H9 (cell line): ENCODE results near the gene WIPF2. TPM values are rescaled to one million over a fixed set of nuclear protein-coding genes. Genes with fewer than 3 reads are reported as not detected.
A peak's percentile ranks its signal among the peaks of the same experiment; 100 is the strongest.

Experiments used
- DNase-seq: peaks from one replicate; pipeline ENCODE4 v3.0.0-alpha.2; 2017
- H2AFZ ChIP-seq: one replicate; pipeline ENCODE4 v1.6.1; 2013; ENCODE audit warnings: mild to moderate bottlenecking, low read length, control low read depth, moderate library complexity
- H2AK5ac ChIP-seq: 2 replicates; pipeline ENCODE4 v1.6.1; 2013; ENCODE audit warnings: low read length, control low read depth, mixed read lengths; ENCODE audit not compliant: insufficient read length
- H2BK120ac ChIP-seq: one replicate; pipeline ENCODE4 v1.6.1; 2013; ENCODE audit warnings: low read depth, mild to moderate bottlenecking, low read length, control low read depth, inconsistent platforms; ENCODE audit not compliant: poor library complexity, severe bottlenecking
- H2BK12ac ChIP-seq: 2 replicates; pipeline ENCODE4 v1.6.1; 2013; ENCODE audit warnings: low read length, control low read depth, mixed read lengths, low read depth; ENCODE audit not compliant: insufficient read length
- H2BK15ac ChIP-seq: 2 replicates; pipeline ENCODE4 v1.6.1; 2013; ENCODE audit warnings: low read depth, low read length, control low read depth
- H2BK20ac ChIP-seq: one replicate; pipeline ENCODE4 v1.6.1; 2013; ENCODE audit warnings: low read depth, mild to moderate bottlenecking, low read length, control low read depth, inconsistent platforms; ENCODE audit not compliant: poor library complexity, severe bottlenecking
- H2BK5ac ChIP-seq: 2 replicates; pipeline ENCODE4 v1.6.1; 2013; ENCODE audit warnings: low read length, control low read depth, mixed read lengths; ENCODE audit not compliant: insufficient read length
- H3K14ac ChIP-seq: 2 replicates; pipeline ENCODE4 v1.6.1; 2013; ENCODE audit warnings: low read length, control low read depth; ENCODE audit not compliant: insufficient read depth
- H3K18ac ChIP-seq: 2 replicates; pipeline ENCODE4 v1.6.1; 2013; ENCODE audit warnings: low read depth, mild to moderate bottlenecking, mixed read lengths, low read length, control low read depth; ENCODE audit not compliant: insufficient read length
- H3K23ac ChIP-seq: 2 replicates; pipeline ENCODE4 v1.6.1; 2013; ENCODE audit warnings: low read length, control low read depth, mixed read lengths, low read depth; ENCODE audit not compliant: insufficient read length
- H3K23me2 ChIP-seq: 2 replicates; pipeline ENCODE4 v1.6.1; 2013; ENCODE audit warnings: low read depth, mild to moderate bottlenecking, mixed read lengths, low read length, control low read depth; ENCODE audit not compliant: insufficient read length, poor library complexity, severe bottlenecking
- H3K27ac ChIP-seq: 2 replicates; pipeline ENCODE4 v1.5.1; 2013; ENCODE audit warnings: low read length, control low read depth, mixed read lengths, low read depth; ENCODE audit not compliant: insufficient read length
- H3K27me3 ChIP-seq: 2 replicates; pipeline ENCODE4 v1.6.1; 2013; ENCODE audit warnings: low read length, control low read depth, inconsistent platforms; ENCODE audit not compliant: insufficient read depth
- H3K4ac ChIP-seq: 2 replicates; pipeline ENCODE4 v1.6.1; 2013; ENCODE audit warnings: low read depth, mild to moderate bottlenecking, control low read depth, inconsistent platforms, low read length, moderate library complexity
- H3K4me1 ChIP-seq: 2 replicates; pipeline ENCODE4 v1.6.1; 2013; ENCODE audit warnings: low read length, control low read depth, inconsistent platforms; ENCODE audit not compliant: insufficient read depth
- H3K4me2 ChIP-seq: 2 replicates; pipeline ENCODE4 v1.6.1; 2013; ENCODE audit warnings: low read length, control low read depth, mixed read lengths; ENCODE audit not compliant: insufficient read length, insufficient read depth
- H3K56ac ChIP-seq: 2 replicates; pipeline ENCODE4 v1.6.1; 2013; ENCODE audit warnings: low read depth, mild to moderate bottlenecking, mixed read lengths, low read length, control low read depth; ENCODE audit not compliant: insufficient read length
- H3K79me1 ChIP-seq: 2 replicates; pipeline ENCODE4 v1.6.1; 2013; ENCODE audit warnings: low read depth, mild to moderate bottlenecking, moderate library complexity, low read length, control low read depth, inconsistent platforms; ENCODE audit not compliant: insufficient read depth, poor library complexity, severe bottlenecking
- H3K79me2 ChIP-seq: 2 replicates; pipeline ENCODE4 v1.6.1; 2013; ENCODE audit warnings: low read length, control low read depth, inconsistent platforms; ENCODE audit not compliant: insufficient read depth
- H3K9ac ChIP-seq: 2 replicates; pipeline ENCODE4 v1.6.1; 2013; ENCODE audit warnings: low read length, control low read depth, mixed read lengths; ENCODE audit not compliant: insufficient read length; ENCODE audit errors: extremely low read depth
- H3K9me3 ChIP-seq: one replicate; pipeline ENCODE4 v1.6.1; 2013; ENCODE audit warnings: low read depth, low read length, inconsistent platforms; ENCODE audit not compliant: control insufficient read depth
- H3T11ph ChIP-seq: one replicate; pipeline ENCODE4 v1.6.1; 2013; ENCODE audit warnings: mild to moderate bottlenecking, low read length, control low read depth, inconsistent platforms
- H4K20me1 ChIP-seq: one replicate; pipeline ENCODE4 v1.6.1; 2013; ENCODE audit not compliant: control insufficient read depth, insufficient read length, insufficient read depth
- H4K5ac ChIP-seq: 2 replicates; pipeline ENCODE4 v1.6.1; 2013; ENCODE audit warnings: low read depth, mild to moderate bottlenecking, mixed read lengths, low read length, control low read depth; ENCODE audit not compliant: insufficient read length
- H4K8ac ChIP-seq: replicated peaks from 2 replicates; pipeline ENCODE4 v1.6.1; 2013; ENCODE audit warnings: low read length, control low read depth, mixed read lengths, low read depth; ENCODE audit not compliant: insufficient read length
- H4K91ac ChIP-seq: 2 replicates; pipeline ENCODE4 v1.6.1; 2013; ENCODE audit warnings: low read depth, mild to moderate bottlenecking, moderate library complexity, mixed read lengths, low read length, control low read depth; ENCODE audit not compliant: insufficient read length
- H3K27ac Mint-ChIP-seq, 3 experiments: 2 replicates in 2 of 3; 3 replicates in 1 of 3; pipeline ENCODE4 v1.8.0; 2020 to 2021; ENCODE audit warnings: mixed read lengths in 3 of 3, mild to moderate bottlenecking in 1 of 3, moderate library complexity in 1 of 3
- H3K27me3 Mint-ChIP-seq: 2 replicates; pipeline ENCODE4 v1.8.0; 2021; ENCODE audit warnings: low read depth, mild to moderate bottlenecking, moderate library complexity, mixed read lengths
- H3K36me3 Mint-ChIP-seq, 3 experiments: 2 replicates in 2 of 3; 3 replicates in 1 of 3; pipeline ENCODE4 v1.8.0; 2020 to 2021; ENCODE audit warnings: low read depth in 3 of 3, mixed read lengths in 3 of 3; ENCODE audit not compliant: insufficient read depth in 1 of 3
- H3K4me1 Mint-ChIP-seq, 2 experiments: 2 replicates each; pipeline ENCODE4 v1.8.0; 2020; ENCODE audit warnings: mixed read lengths in 2 of 2
- H3K4me3 Mint-ChIP-seq, 2 experiments: 2 replicates in 1 of 2; 3 replicates in 1 of 2; pipeline ENCODE4 v1.8.0; 2020 to 2021; ENCODE audit warnings: mild to moderate bottlenecking in 2 of 2, mixed read lengths in 2 of 2, moderate library complexity in 1 of 2
- H3K9me3 Mint-ChIP-seq, 2 experiments: 2 replicates in 1 of 2; 3 replicates in 1 of 2; pipeline ENCODE4 v1.8.0; 2020; ENCODE audit warnings: mild to moderate bottlenecking in 2 of 2, mixed read lengths in 2 of 2, moderate library complexity in 1 of 2
- WGBS: extraction: QIAGEN DNeasy Blood & Tissue Kit; methylation state at CpG from one replicate; pipeline ENCODE4 v1.1.7; 2013; ENCODE audit warnings: missing lambda C conversion rate, low lambda C conversion rate, mixed read lengths; ENCODE audit not compliant: insufficient read length; ENCODE audit errors: extremely low coverage; 5-methylcytosine and 5-hydroxymethylcytosine counted together
- total RNA-seq: library from RNA; stranded (reverse); gene quantifications from 2 replicates; pipeline ENCODE4 v1.2.1, GENCODE V29; 2021
- TF ChIP-seq, protein P1 (sequence below): fragments of 200-600 bp; sonication (generic); conservative IDR thresholded peaks from 3 replicates; pipeline ENCODE4 v1.8.0; 2021; ENCODE audit warnings: antibody characterized with exemption, mild to moderate bottlenecking

The WIPF2 gene
- total RNA-seq, 1 experiment from 2014 or later = 24.2 TPM

DNA sequence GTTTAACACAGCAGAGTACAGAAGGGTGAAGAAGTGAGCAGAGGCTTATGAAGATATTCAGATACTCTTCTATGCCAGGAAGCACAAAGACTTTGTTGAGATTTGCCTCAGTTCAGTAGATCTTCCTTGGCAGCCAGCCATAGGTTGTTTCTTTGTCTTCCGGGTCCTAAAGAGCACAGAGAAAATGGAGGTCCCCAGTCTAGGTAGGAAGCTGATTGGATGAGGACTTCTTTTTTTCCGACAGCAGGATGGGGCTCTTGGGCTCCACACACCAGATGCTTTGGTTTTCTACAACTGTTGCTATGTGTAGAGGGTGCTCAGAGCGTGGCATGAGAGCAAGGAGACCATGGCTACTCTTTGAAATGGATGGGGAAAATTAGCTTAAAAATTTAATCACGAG lies 60.3 kb downstream of the WIPF2 start:
- H3K36me3 Mint-ChIP-seq = peaks cover 33 to 57% (median 56%) of the 10 kb centered on the region in 3 experiments; a peak in 6 of 7 replicates
- H4K5ac ChIP-seq = no peak overlapping the region
- H3K9me3 Mint-ChIP-seq = no peaks in the 10 kb centered on the region
- no peaks in the 10 kb centered on the region for H3K79me1 ChIP-seq
- WGBS = no CpG with 5 or more reads among the region's 4 CpGs
- no peaks in the 10 kb centered on the region; the same call in 1 of the 2 replicates for H3K27me3 Mint-ChIP-seq
- no peaks in the 10 kb centered on the region for H3K9me3 ChIP-seq
- H3K79me2 ChIP-seq = no peaks in the 10 kb centered on the region
- no peak overlapping the region for H2AK5ac ChIP-seq
- no peak overlapping the region for H2AFZ ChIP-seq
- no peaks in the 10 kb centered on the region for H3K23me2 ChIP-seq
- H3K4ac ChIP-seq = no peak overlapping the region
- H3K18ac ChIP-seq = no peak overlapping the region
- H3K4me1 ChIP-seq = peaks cover 7% of the 10 kb centered on the region; the same call in 1 of the 2 replicates
- peaks cover 16 to 21% of the 10 kb centered on the region in 2 experiments for H3K4me1 Mint-ChIP-seq
- TF ChIP-seq, protein P1, sequence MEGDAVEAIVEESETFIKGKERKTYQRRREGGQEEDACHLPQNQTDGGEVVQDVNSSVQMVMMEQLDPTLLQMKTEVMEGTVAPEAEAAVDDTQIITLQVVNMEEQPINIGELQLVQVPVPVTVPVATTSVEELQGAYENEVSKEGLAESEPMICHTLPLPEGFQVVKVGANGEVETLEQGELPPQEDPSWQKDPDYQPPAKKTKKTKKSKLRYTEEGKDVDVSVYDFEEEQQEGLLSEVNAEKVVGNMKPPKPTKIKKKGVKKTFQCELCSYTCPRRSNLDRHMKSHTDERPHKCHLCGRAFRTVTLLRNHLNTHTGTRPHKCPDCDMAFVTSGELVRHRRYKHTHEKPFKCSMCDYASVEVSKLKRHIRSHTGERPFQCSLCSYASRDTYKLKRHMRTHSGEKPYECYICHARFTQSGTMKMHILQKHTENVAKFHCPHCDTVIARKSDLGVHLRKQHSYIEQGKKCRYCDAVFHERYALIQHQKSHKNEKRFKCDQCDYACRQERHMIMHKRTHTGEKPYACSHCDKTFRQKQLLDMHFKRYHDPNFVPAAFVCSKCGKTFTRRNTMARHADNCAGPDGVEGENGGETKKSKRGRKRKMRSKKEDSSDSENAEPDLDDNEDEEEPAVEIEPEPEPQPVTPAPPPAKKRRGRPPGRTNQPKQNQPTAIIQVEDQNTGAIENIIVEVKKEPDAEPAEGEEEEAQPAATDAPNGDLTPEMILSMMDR = no peak
- H2BK15ac ChIP-seq = no peak overlapping the region
- no peak overlapping the region for H3T11ph ChIP-seq
- no peak overlapping the region for H3K4me3 Mint-ChIP-seq
- H3K23ac ChIP-seq = no peak overlapping the region
- H4K91ac ChIP-seq = no peak overlapping the region
- H3K9ac ChIP-seq = no peak overlapping the region
- no peak overlapping the region for H3K56ac ChIP-seq
- no peak overlapping the region for H4K8ac ChIP-seq
- H3K27ac Mint-ChIP-seq = peak overlapping the region in 1 of 3 experiments; percentile 59; a peak in 1 of 7 replicates
- no peak overlapping the region for H2BK5ac ChIP-seq
- DNase-seq = no peak
- no peak overlapping the region for H3K4me2 ChIP-seq
- H2BK12ac ChIP-seq = no peak overlapping the region
- H4K20me1 ChIP-seq = no peaks in the 10 kb centered on the region
- H2BK120ac ChIP-seq = no peak overlapping the region
- H2BK20ac ChIP-seq = no peak overlapping the region
- no peak overlapping the region for H3K27ac ChIP-seq
- H3K14ac ChIP-seq = no peak overlapping the region
- no peaks in the 10 kb centered on the region for H3K27me3 ChIP-seq
